Measurements from ENCODE around the gene KCNN1.
"Not testable (repeated sequence)": the region's sequence is repeated elsewhere in the genome, so short reads cannot be mapped to it uniquely, and the experiment has no call there.

The KCNN1 gene

GRCh38 chr19:18021121-18021755 lies 54.3 kb downstream of the KCNN1 start:
- Histone ChIP-seq H2AFZ (ENCODE audit: low read depth, low read length) (peak overlapping the region; percentile 55; the same call in 1 of the 2 replicates), H3K4me1 (ENCODE audit: low read length) (peaks cover 41% of the 10 kb centered on the region), H3K4me2 (ENCODE audit: low read length) (peak overlapping the region; percentile 100), H3K36me3 (replicated peaks; ENCODE audit: low read depth, low read length) (peaks cover 2% of the 10 kb centered on the region), H4K20me1 (ENCODE audit: insufficient read depth, low read length) (no peaks in the 10 kb centered on the region), H3K27ac (ENCODE audit: low read length) (peak overlapping the region; percentile 69), H3K27me3 (ENCODE audit: low read depth, low read length) (no peaks in the 10 kb centered on the region), H3K4me3 (ENCODE audit: low read length) (peak overlapping the region; percentile 92), H3K9me3 (ENCODE audit: insufficient read depth, low read length) (no peaks in the 10 kb centered on the region), H3K9ac (ENCODE audit: low read length) (peak overlapping the region; percentile 80), H3K79me2 (ENCODE audit: low read length) (peaks cover 10% of the 10 kb centered on the region; the same call in 1 of the 2 replicates)
- TF ChIP-seq EZH2phosphoT487 (IDR thresholded peaks at IDR 0.05; ENCODE audit: low read depth): no peak
- TF ChIP-seq CTCF (IDR thresholded peaks at IDR 0.05; ENCODE audit: low read depth, low read length): no peak

- Histone ChIP-seq H3K9ac (ENCODE audit: low read length) (peak overlapping the region; percentile 8; the same call in 1 of the 2 replicates), H3K27me3 (ENCODE audit: low read depth, low read length) (no peaks in the 10 kb centered on the region), H3K4me3 (ENCODE audit: low read length) (peak overlapping the region; percentile 57), H3K4me2 (ENCODE audit: low read length) (peak overlapping the region; percentile 100), H3K79me2 (ENCODE audit: low read length) (peaks cover 10% of the 10 kb centered on the region; the same call in 1 of the 2 replicates), H2AFZ (ENCODE audit: low read depth, low read length) (no peak overlapping the region), H3K36me3 (replicated peaks; ENCODE audit: low read depth, low read length) (no peaks in the 10 kb centered on the region), H3K9me3 (ENCODE audit: insufficient read depth, low read length) (no peaks in the 10 kb centered on the region), H4K20me1 (ENCODE audit: insufficient read depth, low read length) (no peaks in the 10 kb centered on the region), H3K4me1 (ENCODE audit: low read length) (peaks cover 41% of the 10 kb centered on the region), H3K27ac (ENCODE audit: low read length) (no peak overlapping the region; the same call in 1 of the 2 replicates)
- TF ChIP-seq CTCF (IDR thresholded peaks at IDR 0.05; ENCODE audit: low read depth, low read length): no peak
- TF ChIP-seq EZH2phosphoT487 (IDR thresholded peaks at IDR 0.05; ENCODE audit: low read depth): no peak
Observed at GRCh38 chr19:18023622-18024251, 56.8 kb downstream of the KCNN1 start.

GRCh38 chr19:18027151-18027550 lies 60.2 kb downstream of the KCNN1 start:
- Histone ChIP-seq H3K27ac (ENCODE audit: low read length) (no peak overlapping the region), H3K4me2 (ENCODE audit: low read length) (no peak overlapping the region), H3K9me3 (ENCODE audit: insufficient read depth, low read length) (no peaks in the 10 kb centered on the region), H3K4me1 (ENCODE audit: low read length) (peaks cover 26% of the 10 kb centered on the region), H4K20me1 (ENCODE audit: insufficient read depth, low read length) (no peaks in the 10 kb centered on the region), H3K79me2 (ENCODE audit: low read length) (peaks cover 10% of the 10 kb centered on the region; the same call in 1 of the 2 replicates), H3K9ac (ENCODE audit: low read length) (no peak overlapping the region), H3K27me3 (ENCODE audit: low read depth, low read length) (no peaks in the 10 kb centered on the region), H2AFZ (ENCODE audit: low read depth, low read length) (no peak overlapping the region), H3K36me3 (replicated peaks; ENCODE audit: low read depth, low read length) (no peaks in the 10 kb centered on the region), H3K4me3 (ENCODE audit: low read length) (no peak overlapping the region)
- TF ChIP-seq EZH2phosphoT487 (IDR thresholded peaks at IDR 0.05; ENCODE audit: low read depth) (no peak), CTCF (IDR thresholded peaks at IDR 0.05; ENCODE audit: low read depth, low read length) (no peak)

GRCh38 chr19:18029617-18030338 lies 62.9 kb downstream of the KCNN1 start:
- Histone ChIP-seq H3K79me2 (ENCODE audit: low read length) (no peaks in the 10 kb centered on the region), H3K27ac (ENCODE audit: low read length) (no peak overlapping the region), H3K9ac (ENCODE audit: low read length) (no peak overlapping the region), H3K4me3 (ENCODE audit: low read length) (no peak overlapping the region), H3K36me3 (replicated peaks; ENCODE audit: low read depth, low read length) (no peaks in the 10 kb centered on the region), H3K4me1 (ENCODE audit: low read length) (peaks cover 6% of the 10 kb centered on the region), H3K4me2 (ENCODE audit: low read length) (no peak overlapping the region), H3K9me3 (ENCODE audit: insufficient read depth, low read length) (no peaks in the 10 kb centered on the region), H3K27me3 (ENCODE audit: low read depth, low read length) (no peaks in the 10 kb centered on the region), H4K20me1 (ENCODE audit: insufficient read depth, low read length) (no peaks in the 10 kb centered on the region), H2AFZ (ENCODE audit: low read depth, low read length) (no peak overlapping the region)
- TF ChIP-seq EZH2phosphoT487 (IDR thresholded peaks at IDR 0.05; ENCODE audit: low read depth) (no peak), CTCF (IDR thresholded peaks at IDR 0.05; ENCODE audit: low read depth, low read length) (no peak)

DNA sequence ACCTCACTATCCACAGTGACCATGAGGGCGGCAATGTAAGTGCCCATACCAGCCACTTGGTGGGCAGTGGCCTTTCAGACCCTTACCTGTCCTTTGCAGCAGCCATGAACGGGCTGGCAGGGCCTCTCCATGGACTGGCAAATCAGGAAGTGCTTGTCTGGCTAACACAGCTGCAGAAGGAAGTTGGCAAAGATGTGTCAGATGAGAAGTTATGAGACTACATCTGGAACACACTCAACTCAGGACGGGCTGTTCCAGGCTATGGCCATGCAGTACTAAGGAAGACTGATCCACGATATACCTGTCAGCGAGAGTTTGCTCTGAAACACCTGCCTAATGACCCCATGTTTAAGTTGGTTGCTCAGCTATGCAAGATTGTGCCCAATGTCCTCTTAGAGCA lies 64.5 kb downstream of the KCNN1 start:
- H3K79me2 ChIP-seq (ENCODE audit: low read length); H3K27ac ChIP-seq (ENCODE audit: low read length); H3K4me1 ChIP-seq (ENCODE audit: low read length); H3K4me3 ChIP-seq (ENCODE audit: low read length); H3K4me2 ChIP-seq (ENCODE audit: low read length); H3K9me3 ChIP-seq (ENCODE audit: insufficient read depth, low read length); H3K9ac ChIP-seq (ENCODE audit: low read length); H3K36me3 ChIP-seq (replicated peaks; ENCODE audit: low read depth, low read length); H2AFZ ChIP-seq (ENCODE audit: low read depth, low read length); H3K27me3 ChIP-seq (ENCODE audit: low read depth, low read length); H4K20me1 ChIP-seq (ENCODE audit: insufficient read depth, low read length): not testable (repeated sequence)

DNA sequence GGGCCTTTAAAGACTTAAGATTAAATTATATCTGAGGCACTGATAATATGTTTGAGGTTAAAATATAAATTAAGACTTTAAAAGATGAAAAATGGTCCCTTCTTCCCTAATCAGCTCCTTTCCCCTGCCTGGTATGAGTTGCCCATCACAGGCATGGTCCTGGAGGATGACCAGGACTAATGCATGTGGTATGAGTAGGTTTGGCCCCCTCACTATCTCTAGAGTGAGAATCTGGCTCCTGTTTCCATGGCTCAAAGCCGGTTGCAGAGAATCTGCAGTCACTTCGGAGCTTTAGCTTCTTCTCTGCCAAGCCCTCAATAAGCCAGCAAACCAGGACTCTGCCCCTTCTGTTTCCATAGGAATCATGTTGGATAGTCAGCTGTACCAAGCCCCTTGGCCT lies 65.2 kb downstream of the KCNN1 start:
- H3K4me1 ChIP-seq (ENCODE audit: low read length); H2AFZ ChIP-seq (ENCODE audit: low read depth, low read length); H4K20me1 ChIP-seq (ENCODE audit: insufficient read depth, low read length); H3K4me3 ChIP-seq (ENCODE audit: low read length); H3K79me2 ChIP-seq (ENCODE audit: low read length); H3K9ac ChIP-seq (ENCODE audit: low read length); H3K27ac ChIP-seq (ENCODE audit: low read length); H3K27me3 ChIP-seq (ENCODE audit: low read depth, low read length); H3K36me3 ChIP-seq (replicated peaks; ENCODE audit: low read depth, low read length); H3K4me2 ChIP-seq (ENCODE audit: low read length); H3K9me3 ChIP-seq (ENCODE audit: insufficient read depth, low read length): not testable (repeated sequence)

All from OCI-LY3 (cell line).